Measurements from ENCODE around the gene COBL. TPM values are rescaled to one million over a fixed set of nuclear protein-coding genes. Genes with fewer than 3 reads are reported as not detected.

The COBL gene
- total RNA-seq, 4 donors from 2014 or later, result 1.1 to 27.7 (median 15.2) TPM

DNA sequence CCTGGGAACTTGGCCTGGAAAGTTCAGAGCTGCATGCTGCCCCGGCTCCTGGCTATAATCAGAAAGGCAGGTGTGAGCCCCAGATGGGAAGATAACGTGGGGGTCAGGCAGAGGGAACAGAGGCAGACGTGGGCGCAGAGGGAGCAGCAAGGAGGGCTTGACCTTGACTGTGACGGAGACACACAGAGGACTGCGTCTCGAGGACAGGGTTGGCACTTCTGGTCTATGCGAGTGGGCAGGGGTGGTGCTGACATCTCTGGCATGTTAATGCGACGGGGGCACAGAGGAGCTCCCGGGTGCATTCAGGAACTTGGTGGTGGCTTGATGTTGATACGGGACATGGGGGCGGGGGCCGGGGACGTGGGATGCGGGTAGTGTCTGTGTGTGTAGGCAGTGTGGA, 301.8 kb downstream of the COBL start:
- TF ChIP-seq, protein P1, sequence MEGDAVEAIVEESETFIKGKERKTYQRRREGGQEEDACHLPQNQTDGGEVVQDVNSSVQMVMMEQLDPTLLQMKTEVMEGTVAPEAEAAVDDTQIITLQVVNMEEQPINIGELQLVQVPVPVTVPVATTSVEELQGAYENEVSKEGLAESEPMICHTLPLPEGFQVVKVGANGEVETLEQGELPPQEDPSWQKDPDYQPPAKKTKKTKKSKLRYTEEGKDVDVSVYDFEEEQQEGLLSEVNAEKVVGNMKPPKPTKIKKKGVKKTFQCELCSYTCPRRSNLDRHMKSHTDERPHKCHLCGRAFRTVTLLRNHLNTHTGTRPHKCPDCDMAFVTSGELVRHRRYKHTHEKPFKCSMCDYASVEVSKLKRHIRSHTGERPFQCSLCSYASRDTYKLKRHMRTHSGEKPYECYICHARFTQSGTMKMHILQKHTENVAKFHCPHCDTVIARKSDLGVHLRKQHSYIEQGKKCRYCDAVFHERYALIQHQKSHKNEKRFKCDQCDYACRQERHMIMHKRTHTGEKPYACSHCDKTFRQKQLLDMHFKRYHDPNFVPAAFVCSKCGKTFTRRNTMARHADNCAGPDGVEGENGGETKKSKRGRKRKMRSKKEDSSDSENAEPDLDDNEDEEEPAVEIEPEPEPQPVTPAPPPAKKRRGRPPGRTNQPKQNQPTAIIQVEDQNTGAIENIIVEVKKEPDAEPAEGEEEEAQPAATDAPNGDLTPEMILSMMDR (IDR thresholded peaks at IDR 0.05), result no peak
- no peak for ATAC-seq (ENCODE audit: low FRiP score)
- no peak for DNase-seq (ENCODE audit: low spot score)

DNA sequence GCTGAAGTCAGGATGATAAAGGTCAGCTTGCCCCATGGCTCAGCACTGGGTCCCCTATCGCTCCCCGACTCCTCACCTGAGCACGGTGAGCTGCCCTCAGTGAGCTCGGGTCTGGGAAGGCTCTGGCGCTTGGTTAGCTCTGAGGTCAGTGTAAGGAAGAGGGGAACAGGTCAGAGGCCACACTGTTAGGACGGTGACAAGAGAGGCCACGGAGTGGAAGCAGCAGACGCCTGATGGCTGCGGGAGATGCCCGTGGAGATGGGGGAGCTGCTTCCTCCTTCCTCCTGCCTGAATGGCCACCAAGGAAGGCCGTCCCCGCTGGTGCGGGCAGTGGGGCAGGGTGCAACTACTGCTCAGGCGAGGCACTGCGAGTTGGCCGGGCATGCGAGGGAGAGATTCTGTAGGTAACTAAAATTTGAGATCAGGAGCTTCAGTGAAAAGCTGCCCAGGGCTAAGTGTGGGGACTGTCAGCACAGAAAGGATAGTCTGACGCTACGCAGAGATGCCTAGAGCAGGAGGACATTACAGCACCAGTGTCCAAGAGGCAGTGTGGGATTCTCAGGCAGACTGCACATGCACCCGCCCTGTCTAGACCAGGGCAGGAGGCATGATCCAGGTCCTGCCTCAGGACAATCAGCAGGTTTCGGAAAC, 302.6 kb downstream of the COBL start:
- no peak for ATAC-seq (ENCODE audit: low FRiP score)
- TF ChIP-seq, protein P1 (IDR thresholded peaks at IDR 0.05), result no peak
- DNase-seq (ENCODE audit: low spot score), result no peak

DNA sequence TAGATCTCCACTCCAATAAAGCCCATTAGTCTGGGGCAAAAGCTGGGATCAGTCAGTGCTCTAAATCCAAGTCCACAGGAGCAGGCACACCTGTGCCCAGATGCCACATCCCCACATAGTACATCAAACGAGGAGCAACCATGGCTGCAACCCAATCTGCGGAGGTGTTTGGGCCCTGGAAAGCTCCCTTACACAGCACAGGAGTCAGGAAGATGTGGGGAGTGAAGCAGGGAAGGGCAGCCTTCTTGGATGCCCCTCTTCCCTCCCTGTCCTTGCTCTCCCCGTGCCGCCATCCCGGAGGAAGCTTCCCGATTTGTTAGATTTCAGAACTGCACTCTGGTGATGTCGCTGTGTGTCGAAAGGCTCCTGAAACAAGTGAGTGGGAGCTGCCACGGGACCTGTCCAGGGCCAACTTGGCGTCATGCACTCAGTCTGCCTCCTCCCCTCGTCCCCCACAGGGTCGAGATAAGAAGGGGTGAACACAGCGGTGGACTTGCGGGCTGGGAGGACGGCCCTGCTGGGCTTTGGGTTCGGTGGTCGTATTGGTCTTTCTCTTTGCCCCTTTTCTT, 303.3 kb downstream of the COBL start:
- ATAC-seq (ENCODE audit: low FRiP score), result no peak
- TF ChIP-seq, protein P1 (IDR thresholded peaks at IDR 0.05), result no peak
- no peak for DNase-seq (ENCODE audit: low spot score)

DNA sequence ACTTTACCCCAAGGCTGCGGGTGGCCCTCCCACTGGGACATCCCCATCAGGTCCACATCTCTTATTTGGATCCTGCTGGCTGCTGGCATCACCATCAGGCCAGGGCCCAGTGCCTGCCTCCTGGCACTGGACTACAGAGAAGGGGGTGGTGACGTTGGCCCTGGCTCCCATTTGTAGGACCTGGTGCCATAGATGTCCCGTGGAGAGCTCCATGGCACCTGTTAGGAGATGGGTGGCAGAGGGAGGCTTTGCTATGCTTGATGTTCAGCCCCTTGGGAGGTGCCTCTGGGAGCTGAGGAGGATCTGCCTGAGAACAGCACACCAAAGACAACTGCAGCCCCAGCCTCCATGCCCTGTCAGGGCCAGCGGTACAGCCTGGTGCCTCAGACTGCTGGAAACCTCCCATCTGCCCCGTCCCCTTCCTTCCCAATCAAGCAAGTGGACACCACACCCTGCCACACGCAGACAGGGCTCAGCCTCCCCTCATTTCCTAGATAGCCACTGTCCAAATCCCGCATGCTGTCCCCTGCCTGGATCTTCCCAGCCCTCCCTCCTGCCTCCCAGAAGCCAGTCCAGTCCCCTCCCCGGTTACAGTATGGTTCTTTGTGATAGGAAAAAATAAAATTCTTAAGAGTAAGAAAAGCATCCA, 303.9 kb downstream of the COBL start:
- ATAC-seq (ENCODE audit: low FRiP score), result no peak

DNA sequence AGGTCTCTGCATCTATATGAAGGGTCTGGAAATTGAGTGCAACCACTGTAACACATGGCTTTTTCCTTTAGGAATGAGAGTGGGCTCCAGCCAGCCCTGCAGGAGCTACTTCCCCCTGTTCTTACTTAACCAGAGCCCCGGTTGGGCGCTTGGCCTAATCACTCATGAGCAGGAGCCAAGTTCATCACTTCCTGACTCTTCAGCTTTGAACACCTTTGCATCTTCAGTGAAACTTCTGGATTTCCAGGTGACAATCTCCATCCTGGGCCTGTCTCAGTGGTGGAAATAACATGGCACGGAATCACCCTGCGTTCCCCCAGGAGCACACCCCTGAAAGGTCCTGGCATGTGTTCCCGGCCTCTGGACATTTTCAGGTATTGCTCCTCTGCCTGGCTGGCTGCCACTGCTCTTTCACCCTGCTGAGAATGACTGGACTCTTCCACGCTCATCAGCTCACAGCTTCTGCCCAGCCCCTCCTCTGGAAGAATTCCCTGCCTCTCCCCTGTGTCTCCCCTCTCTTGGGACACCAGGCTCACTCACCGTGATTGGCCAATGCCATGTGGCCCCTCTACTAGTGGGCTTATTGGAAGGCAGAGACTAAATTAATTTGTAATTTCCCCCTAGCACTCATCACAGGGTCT, 304.8 kb downstream of the COBL start:
- TF ChIP-seq, protein P1 (IDR thresholded peaks at IDR 0.05), result no peak
- DNase-seq (ENCODE audit: low spot score) (no peak), ATAC-seq (ENCODE audit: low FRiP score) (no peak)

More for the DNA sequence above, 303.9 kb downstream of the COBL start:
- TF ChIP-seq, protein P1 (IDR thresholded peaks at IDR 0.05), result no peak
- no peak for DNase-seq (ENCODE audit: low spot score)

DNA sequence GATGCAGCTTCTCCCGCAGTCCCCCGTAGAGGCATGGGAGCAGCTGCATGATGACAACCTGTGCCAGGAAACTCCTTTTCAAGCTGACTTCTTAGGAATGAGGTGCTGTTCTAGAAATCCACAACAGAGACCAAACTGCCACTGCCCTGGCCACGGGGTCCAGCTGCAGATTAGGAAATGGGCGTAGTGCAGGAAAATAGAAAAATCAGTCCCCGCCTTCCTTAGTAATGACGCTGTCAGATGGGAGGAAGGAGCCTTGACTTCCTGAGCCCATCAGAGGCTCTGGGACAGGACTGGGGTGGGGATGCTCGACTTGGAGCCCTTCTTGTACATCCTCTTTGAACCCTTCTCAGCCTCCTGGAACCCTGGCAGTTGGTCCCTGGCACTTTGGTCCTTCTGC, 306.1 kb downstream of the COBL start:
- peak; percentile 4 for ATAC-seq (ENCODE audit: low FRiP score)
- no peak for DNase-seq (ENCODE audit: low spot score)
- TF ChIP-seq, protein P1 (IDR thresholded peaks at IDR 0.05), result no peak

Measured in omental fat pad (tissue), 4 donors.